Lower leg skin (tissue), 4 donors: Measurements from ENCODE around the gene TAS2R14. TPM values are rescaled to one million over a fixed set of nuclear protein-coding genes. Genes with fewer than 3 reads are reported as not detected.

Experiments
- DNase-seq, 2 donors: peaks; one replicate each; pipeline ENCODE4 v3.0.0-alpha.2; 2019; ENCODE audit warnings: low spot score in 2 of 2
- H3K4me3 ChIP-seq: fragments of 200-600 bp; sonication (generic); 2 replicates; pipeline ENCODE4 v1.5.1; 2017; ENCODE audit warnings: mild to moderate bottlenecking, low read depth; ENCODE audit not compliant: poor library complexity, severe bottlenecking
- POLR2A ChIP-seq, 2 donors: fragments of 450-650 bp; IDR thresholded peaks; one replicate each; pipeline ENCODE4 v1.6.1; 2016 to 2017; ENCODE audit warnings: antibody characterized with exemption in 2 of 2, mild to moderate bottlenecking in 1 of 2, moderate library complexity in 1 of 2
- WGBS, 2 donors: methylation state at CpG; one replicate each; pipeline ENCODE4 v1.1.5; 2018; 5-methylcytosine and 5-hydroxymethylcytosine counted together
- intact Hi-C: fragments of 100-400 bp; cut with DNase I; formaldehyde crosslinking; loops from one replicate; pipeline ENCODE4 v1.15.0; 2023; ENCODE audit warnings: low total_unique reads
- total RNA-seq, 4 donors: library from RNA; depleted of rRNA; stranded (reverse); fragments of >200 nt; gene quantifications; one replicate each; pipeline ENCODE4 v1.1.0, GENCODE V29; 2016
- TF ChIP-seq, protein P1 (sequence below), 3 donors: fragments of 450-650 bp; IDR thresholded peaks; one replicate each; pipeline ENCODE4 v1.5.1; 2016; ENCODE audit warnings: antibody characterized with exemption in 3 of 3, mild to moderate bottlenecking in 3 of 3, moderate library complexity in 2 of 3

Gene TAS2R14
- total RNA-seq, 4 donors from 2014 or later = 0.49 to 1.3 (median 0.73) TPM

DNA sequence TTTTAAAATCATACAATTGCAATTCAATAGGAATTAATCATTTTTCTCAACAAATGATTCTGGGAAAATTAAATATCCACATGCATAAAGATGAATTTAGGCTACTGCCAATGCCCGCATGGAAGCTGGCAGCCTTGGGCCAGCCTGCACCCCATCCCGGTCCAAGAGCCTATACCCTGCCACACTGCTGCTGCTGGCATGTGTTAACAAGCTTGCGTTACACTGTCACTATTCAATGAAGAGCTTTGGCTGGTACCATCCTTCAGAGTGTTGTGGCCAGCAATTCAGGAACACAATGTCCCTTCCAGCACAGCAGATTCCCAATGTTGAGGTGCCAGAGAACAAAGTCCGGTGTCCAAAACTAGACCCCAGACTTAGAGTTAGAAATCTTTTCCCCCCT, 13.6 kb upstream of the TAS2R14 start:
- 81 to 89% methylated on average over 4 of the region's 4 CpGs for WGBS, 2 donors
- no peak for DNase-seq
- intact Hi-C loops = no loop called here

DNA sequence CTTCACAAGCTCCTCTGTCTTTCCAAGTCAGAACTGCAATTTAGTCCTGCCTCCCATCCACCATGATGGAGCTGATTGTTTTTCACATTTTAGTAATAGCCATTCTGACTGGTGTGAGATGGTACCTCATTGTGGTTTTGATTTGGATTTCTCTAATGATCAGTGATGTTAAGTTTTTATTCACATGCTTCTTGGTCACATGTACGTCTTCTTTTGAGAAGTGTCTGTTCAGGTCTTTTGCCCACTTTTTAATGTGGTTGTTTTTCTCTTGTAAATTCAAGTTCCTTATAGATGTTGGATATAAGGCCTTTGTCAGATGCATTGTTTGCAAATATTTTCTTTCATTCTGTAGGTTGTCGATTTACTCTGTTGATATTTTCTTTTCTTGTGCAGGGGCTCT, 4.1 kb upstream of the TAS2R14 start:
- no peak overlapping the region for H3K4me3 ChIP-seq
- no peak for TF ChIP-seq POLR2A (IDR thresholded peaks at IDR 0.05)
- TF ChIP-seq, protein P1, sequence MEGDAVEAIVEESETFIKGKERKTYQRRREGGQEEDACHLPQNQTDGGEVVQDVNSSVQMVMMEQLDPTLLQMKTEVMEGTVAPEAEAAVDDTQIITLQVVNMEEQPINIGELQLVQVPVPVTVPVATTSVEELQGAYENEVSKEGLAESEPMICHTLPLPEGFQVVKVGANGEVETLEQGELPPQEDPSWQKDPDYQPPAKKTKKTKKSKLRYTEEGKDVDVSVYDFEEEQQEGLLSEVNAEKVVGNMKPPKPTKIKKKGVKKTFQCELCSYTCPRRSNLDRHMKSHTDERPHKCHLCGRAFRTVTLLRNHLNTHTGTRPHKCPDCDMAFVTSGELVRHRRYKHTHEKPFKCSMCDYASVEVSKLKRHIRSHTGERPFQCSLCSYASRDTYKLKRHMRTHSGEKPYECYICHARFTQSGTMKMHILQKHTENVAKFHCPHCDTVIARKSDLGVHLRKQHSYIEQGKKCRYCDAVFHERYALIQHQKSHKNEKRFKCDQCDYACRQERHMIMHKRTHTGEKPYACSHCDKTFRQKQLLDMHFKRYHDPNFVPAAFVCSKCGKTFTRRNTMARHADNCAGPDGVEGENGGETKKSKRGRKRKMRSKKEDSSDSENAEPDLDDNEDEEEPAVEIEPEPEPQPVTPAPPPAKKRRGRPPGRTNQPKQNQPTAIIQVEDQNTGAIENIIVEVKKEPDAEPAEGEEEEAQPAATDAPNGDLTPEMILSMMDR (IDR thresholded peaks at IDR 0.05) = no peak
- intact Hi-C loops = no loop called here
- 93 to 100% methylated on average over 2 of the region's 2 CpGs for WGBS, 2 donors
- no peak for DNase-seq

More for the DNA sequence above, 13.6 kb upstream of the TAS2R14 start:
- TF ChIP-seq, protein P1 (IDR thresholded peaks at IDR 0.05) = no peak
- no peak for TF ChIP-seq POLR2A (IDR thresholded peaks at IDR 0.05)
- H3K4me3 ChIP-seq = no peak overlapping the region

DNA sequence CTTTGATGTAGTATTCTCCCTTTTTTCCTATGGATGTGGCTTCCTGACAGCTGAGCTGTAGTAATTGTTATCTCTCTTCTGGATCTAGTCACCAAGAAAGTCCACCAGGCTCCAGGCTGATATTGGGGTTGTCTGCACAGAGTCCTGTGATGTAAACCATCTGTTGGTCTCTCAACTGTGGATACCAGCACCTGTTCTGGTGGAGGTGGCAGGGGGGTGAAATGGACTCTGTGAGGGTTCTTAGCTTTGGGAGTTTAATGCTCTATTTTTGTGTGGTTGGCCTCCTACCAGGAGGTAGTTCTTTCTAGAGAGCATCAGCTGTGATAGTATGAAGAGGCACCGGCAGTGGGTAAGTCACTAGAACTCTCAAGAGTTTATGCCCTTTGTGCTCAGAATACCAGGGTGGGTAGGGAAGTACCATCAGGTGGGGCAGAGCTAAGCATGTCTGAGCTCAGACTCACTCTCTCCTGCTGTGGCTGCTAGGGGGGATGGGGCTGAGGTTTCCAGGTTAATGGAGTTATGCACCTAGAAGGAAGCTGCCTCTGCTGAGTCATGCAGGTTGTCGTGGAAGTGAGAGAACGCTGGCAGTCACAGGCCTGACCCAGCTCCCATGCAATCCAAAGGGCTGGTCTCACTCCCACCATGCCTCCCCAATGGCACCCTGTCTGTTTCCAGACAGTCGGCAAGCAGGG, 3.0 kb upstream of the TAS2R14 start:
- WGBS, 2 donors = 51 to 66% methylated on average over 4 of the region's 4 CpGs
- intact Hi-C loops = no loop called here
- no peak overlapping the region for H3K4me3 ChIP-seq
- TF ChIP-seq, protein P1 (IDR thresholded peaks at IDR 0.05) = no peak
- TF ChIP-seq POLR2A (IDR thresholded peaks at IDR 0.05) = no peak
- DNase-seq = no peak

DNA sequence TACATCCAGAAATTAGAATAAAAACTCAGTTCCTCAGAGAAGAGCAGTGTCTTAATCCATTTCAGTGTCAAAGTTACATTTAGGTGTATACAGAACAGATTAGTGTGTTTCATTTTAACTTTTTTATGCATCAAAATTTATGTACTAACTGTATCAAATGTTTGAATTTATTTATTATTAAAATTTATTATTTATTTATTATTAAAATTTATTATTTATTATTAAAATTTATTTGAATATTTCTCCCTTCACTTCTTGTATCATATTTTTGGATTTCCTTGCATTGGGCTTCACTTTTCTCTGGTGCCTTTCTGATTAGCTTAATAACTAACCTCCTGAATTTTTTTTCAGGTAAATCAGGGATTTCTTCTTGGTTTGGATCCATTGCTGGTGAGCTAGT, 2.3 kb upstream of the TAS2R14 start:
- intact Hi-C loops = no loop called here
- TF ChIP-seq, protein P1 (IDR thresholded peaks at IDR 0.05) = no peak
- no peak for TF ChIP-seq POLR2A (IDR thresholded peaks at IDR 0.05)
- H3K4me3 ChIP-seq = no peak overlapping the region
- DNase-seq = no peak

DNA sequence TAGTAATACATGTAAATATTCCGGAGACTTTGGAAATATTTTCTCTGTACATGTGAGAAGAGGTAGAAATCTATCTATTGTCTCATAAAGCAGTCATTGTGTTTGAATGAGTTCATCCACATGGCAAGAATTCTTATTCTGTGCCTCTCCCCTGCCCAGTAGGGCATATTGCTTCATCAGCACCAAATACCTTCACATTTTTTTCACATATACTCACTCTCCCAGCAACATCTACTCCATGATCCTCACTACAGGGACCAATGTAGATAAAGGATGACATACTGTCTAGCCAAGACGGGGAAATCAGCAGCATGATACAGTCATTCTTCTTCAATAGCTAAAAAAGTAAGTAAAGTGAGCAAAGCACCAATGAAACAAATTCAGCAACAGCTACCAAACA, 1.3 kb upstream of the TAS2R14 start:
- DNase-seq = no peak
- WGBS, 2 donors = 87 to 93% methylated on average over 2 of the region's 2 CpGs
- no peak overlapping the region for H3K4me3 ChIP-seq
- TF ChIP-seq, protein P1 (IDR thresholded peaks at IDR 0.05) = no peak
- no peak for TF ChIP-seq POLR2A (IDR thresholded peaks at IDR 0.05)
- intact Hi-C loops = no loop called here

GRCh38 chr12:10936506-10936905, 2.6 kb downstream of the TAS2R14 start:
- H3K4me3 ChIP-seq = no peak overlapping the region
- intact Hi-C loops = no loop called here
- WGBS, 2 donors = 88 to 91% methylated on average over 1 of the region's 1 CpG
- no peak for DNase-seq
- no peak for TF ChIP-seq POLR2A (IDR thresholded peaks at IDR 0.05)
- TF ChIP-seq, protein P1 (IDR thresholded peaks at IDR 0.05) = no peak
